Thoracic aorta (tissue), 2 donors: Measurements from ENCODE around the gene PIGR. TPM values are rescaled to one million over a fixed set of nuclear protein-coding genes. Genes with fewer than 3 reads are reported as not detected.

Experiments
- ATAC-seq: fragments of 150-250 bp; one replicate; pipeline ENCODE4 v1.8.0; 2017; ENCODE audit warnings: low read depth; ENCODE audit not compliant: insufficient number of reproducible peaks, low FRiP score
- DNase-seq: peaks from one replicate; pipeline ENCODE4 v3.0.0-alpha.2; 2020; ENCODE audit warnings: low spot score
- H3K27ac ChIP-seq, 2 donors: fragments of 200-600 bp; sonication (generic); 1 replicate in 1 of 2; 2 replicates in 1 of 2; pipeline ENCODE4 v1.5.1; 2016; ENCODE audit warnings: mild to moderate bottlenecking in 2 of 2, moderate library complexity in 2 of 2
- H3K27me3 ChIP-seq: fragments of 200-600 bp; sonication (generic); replicated peaks from 2 replicates; pipeline ENCODE4 v1.6.0; 2016; ENCODE audit warnings: mild to moderate bottlenecking; ENCODE audit not compliant: insufficient read depth
- H3K36me3 ChIP-seq: fragments of 200-600 bp; sonication (generic); one replicate; pipeline ENCODE4 v1.5.1; 2016
- H3K4me1 ChIP-seq, 2 donors: fragments of 200-600 bp; sonication (generic); 1 replicate in 1 of 2; 2 replicates in 1 of 2; pipeline versions ENCODE4 v1.5.1 to v1.6.0; 2016; ENCODE audit warnings: low read depth in 2 of 2, mild to moderate bottlenecking in 1 of 2; ENCODE audit not compliant: control insufficient read depth in 1 of 2
- H3K4me3 ChIP-seq: fragments of 200-600 bp; sonication (generic); 2 replicates; pipeline ENCODE4 v1.5.1; 2016; ENCODE audit warnings: mild to moderate bottlenecking
- H3K9me3 ChIP-seq: fragments of 200-600 bp; sonication (generic); 2 replicates; pipeline ENCODE4 v1.5.1; 2016
- total RNA-seq, 2 donors: library from RNA; depleted of rRNA; stranded (reverse); fragments of >200 nt; gene quantifications; one replicate each; pipeline versions ENCODE4 v1.1.0 to v1.2.3, GENCODE V29; 2016
- TF ChIP-seq, protein P1 (sequence below): fragments of 200-600 bp; sonication (generic); IDR thresholded peaks from one replicate; pipeline ENCODE4 v1.5.1; 2019; ENCODE audit warnings: antibody characterized with exemption

PIGR gene
- 1 to 10 TPM in 1 of 2 donors, not detected in 1; 7.7 TPM for total RNA-seq

GRCh38 chr1:206946261-206946660 is at the start of gene PIGR:
PIGR (minus strand) TSS chr1:206946466; CDS start chr1:206940531, 5,935 bp downstream.
- no peak for DNase-seq
- no peak within 1 kb of the TSS for H3K27ac ChIP-seq
- TF ChIP-seq, protein P1, sequence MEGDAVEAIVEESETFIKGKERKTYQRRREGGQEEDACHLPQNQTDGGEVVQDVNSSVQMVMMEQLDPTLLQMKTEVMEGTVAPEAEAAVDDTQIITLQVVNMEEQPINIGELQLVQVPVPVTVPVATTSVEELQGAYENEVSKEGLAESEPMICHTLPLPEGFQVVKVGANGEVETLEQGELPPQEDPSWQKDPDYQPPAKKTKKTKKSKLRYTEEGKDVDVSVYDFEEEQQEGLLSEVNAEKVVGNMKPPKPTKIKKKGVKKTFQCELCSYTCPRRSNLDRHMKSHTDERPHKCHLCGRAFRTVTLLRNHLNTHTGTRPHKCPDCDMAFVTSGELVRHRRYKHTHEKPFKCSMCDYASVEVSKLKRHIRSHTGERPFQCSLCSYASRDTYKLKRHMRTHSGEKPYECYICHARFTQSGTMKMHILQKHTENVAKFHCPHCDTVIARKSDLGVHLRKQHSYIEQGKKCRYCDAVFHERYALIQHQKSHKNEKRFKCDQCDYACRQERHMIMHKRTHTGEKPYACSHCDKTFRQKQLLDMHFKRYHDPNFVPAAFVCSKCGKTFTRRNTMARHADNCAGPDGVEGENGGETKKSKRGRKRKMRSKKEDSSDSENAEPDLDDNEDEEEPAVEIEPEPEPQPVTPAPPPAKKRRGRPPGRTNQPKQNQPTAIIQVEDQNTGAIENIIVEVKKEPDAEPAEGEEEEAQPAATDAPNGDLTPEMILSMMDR: no peak
- no peak within 1 kb of the TSS for H3K4me3 ChIP-seq
- H3K4me1 ChIP-seq: no peaks in the 10 kb centered on the region
- ATAC-seq: no peak
- H3K36me3 ChIP-seq: no peaks in the 10 kb centered on the region
- no peaks in the 10 kb centered on the region for H3K9me3 ChIP-seq
- H3K27me3 ChIP-seq: no peaks in the 10 kb centered on the region

- Histone ChIP-seq H3K4me3 (no peak overlapping the region), H3K27me3 (no peaks in the 10 kb centered on the region), H3K4me1 (no peaks in the 10 kb centered on the region), H3K27ac (no peak overlapping the region), H3K36me3 (no peaks in the 10 kb centered on the region), H3K9me3 (no peaks in the 10 kb centered on the region)
- DNase-seq (no peak), ATAC-seq (no peak)
- TF ChIP-seq, protein P1: no peak
Measured at GRCh38 chr1:206992790-206993189, 46.5 kb upstream of the PIGR start.

GRCh38 chr1:206987873-206988272 is 41.6 kb upstream of the PIGR start:
- Histone ChIP-seq H3K27me3 (no peaks in the 10 kb centered on the region), H3K4me3 (no peak overlapping the region), H3K9me3 (no peaks in the 10 kb centered on the region), H3K4me1 (no peaks in the 10 kb centered on the region), H3K36me3 (no peaks in the 10 kb centered on the region), H3K27ac (no peak overlapping the region)
- ATAC-seq (no peak), DNase-seq (no peak)
- TF ChIP-seq, protein P1: no peak

- H3K4me3 ChIP-seq: no peak overlapping the region
- TF ChIP-seq, protein P1: no peak
- no peaks in the 10 kb centered on the region for H3K36me3 ChIP-seq
- H3K27me3 ChIP-seq: no peaks in the 10 kb centered on the region
- H3K4me1 ChIP-seq: no peaks in the 10 kb centered on the region
- ATAC-seq (no peak), DNase-seq (no peak)
- no peaks in the 10 kb centered on the region for H3K9me3 ChIP-seq
- no peak overlapping the region for H3K27ac ChIP-seq
Measured at GRCh38 chr1:206986885-206987284, 40.6 kb upstream of the PIGR start.

GRCh38 chr1:206986402-206986801 is 40.1 kb upstream of the PIGR start:
- TF ChIP-seq, protein P1: no peak
- H3K27ac ChIP-seq: no peak overlapping the region

More at GRCh38 chr1:206986402-206986801, 40.1 kb upstream of the PIGR start:
- ATAC-seq (no peak), DNase-seq (no peak)
- H3K9me3 ChIP-seq: no peaks in the 10 kb centered on the region
- H3K27me3 ChIP-seq: no peaks in the 10 kb centered on the region
- no peaks in the 10 kb centered on the region for H3K4me1 ChIP-seq
- no peak overlapping the region for H3K4me3 ChIP-seq
- H3K36me3 ChIP-seq: no peaks in the 10 kb centered on the region
